HUDEP-2 (cell line): ENCODE results near the gene NXN.
"Not testable (repeated sequence)": the region's sequence is repeated elsewhere in the genome, so short reads cannot be mapped to it uniquely, and the experiment has no call there.

Experiments used
- DNase-seq, 76 experiments: peaks; one replicate each; lab custom pipeline; 2025; ENCODE audit not compliant: unreplicated experiment in 76 of 76; lab: John Stamatoyannopoulos, UW

The NXN gene

DNA sequence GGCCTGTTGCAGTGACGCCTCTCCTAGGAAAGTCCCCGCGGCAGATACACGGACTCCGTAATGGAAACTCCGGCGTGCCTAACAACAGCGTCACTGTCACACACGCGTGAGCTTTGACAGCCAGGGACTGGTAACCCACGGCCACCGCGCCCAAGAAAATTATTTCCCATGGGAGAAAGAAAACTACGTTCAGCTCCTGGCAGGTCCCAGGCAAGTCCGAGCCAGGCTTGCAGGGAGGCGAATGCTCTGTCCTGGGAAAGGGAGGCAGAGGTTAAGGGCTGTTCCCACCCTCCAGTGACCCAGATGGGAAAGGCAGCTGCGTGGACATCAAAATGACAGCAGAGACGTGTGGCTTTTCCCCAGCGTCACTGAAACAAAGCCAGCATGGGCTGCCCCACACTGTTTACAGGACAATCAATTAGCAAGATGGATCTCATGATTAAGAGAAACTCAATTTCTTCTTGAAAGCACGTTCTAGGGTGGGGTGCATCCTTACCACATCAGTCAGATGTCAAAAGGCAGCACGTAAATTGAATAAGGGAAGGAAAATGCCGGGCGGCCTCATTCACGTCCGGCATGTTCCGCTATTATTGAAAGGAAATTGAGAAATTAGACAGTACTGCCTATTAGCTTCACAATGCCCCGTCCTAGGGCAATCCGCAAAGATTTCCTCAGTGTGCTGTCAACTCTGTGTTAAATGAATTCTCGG, 82.5 kb downstream of the NXN start:
- DNase-seq: no peak

DNA sequence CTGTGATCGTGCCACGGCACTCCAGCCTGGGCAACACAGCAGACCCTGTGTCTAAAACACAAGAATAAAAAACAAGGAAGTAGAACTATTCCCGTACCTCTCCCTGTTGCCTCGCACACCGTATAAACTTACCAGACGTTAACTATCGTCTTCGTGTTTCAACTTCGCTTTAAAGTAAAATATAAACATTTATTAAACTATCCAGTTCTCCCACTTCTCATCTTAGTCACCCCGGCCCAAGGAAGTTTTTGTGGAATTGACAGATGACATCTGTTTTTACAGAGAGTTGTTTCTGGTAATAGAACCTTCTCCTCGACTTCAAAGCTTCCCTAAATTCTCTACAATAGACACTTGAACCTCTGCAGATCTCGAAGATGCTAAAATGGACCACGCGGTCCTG, 83.1 kb downstream of the NXN start:
- no peak for DNase-seq

DNA sequence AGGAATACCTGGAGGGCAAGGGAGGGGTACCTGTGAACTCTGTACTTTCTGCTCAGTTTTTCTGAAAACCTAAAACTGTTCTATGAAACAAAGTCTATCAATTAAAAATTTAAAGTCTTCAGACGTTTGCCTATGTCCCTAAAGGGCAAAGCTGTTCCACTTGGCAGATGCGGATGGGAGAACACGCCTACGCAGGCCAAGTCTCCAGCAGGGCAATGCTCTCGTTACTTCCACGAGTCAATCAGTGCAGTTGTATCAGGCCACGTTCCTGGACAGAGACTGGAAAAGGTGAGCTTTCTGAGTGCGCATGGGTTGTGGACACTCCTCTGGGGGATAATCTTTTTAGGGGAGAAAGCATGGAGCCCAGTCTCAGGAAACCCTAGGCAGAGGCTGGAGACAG, 86.6 kb downstream of the NXN start:
- no peak for DNase-seq

- no peak for DNase-seq
Observed at GRCh38 chr17:888998-889441, 90.6 kb downstream of the NXN start.

DNA sequence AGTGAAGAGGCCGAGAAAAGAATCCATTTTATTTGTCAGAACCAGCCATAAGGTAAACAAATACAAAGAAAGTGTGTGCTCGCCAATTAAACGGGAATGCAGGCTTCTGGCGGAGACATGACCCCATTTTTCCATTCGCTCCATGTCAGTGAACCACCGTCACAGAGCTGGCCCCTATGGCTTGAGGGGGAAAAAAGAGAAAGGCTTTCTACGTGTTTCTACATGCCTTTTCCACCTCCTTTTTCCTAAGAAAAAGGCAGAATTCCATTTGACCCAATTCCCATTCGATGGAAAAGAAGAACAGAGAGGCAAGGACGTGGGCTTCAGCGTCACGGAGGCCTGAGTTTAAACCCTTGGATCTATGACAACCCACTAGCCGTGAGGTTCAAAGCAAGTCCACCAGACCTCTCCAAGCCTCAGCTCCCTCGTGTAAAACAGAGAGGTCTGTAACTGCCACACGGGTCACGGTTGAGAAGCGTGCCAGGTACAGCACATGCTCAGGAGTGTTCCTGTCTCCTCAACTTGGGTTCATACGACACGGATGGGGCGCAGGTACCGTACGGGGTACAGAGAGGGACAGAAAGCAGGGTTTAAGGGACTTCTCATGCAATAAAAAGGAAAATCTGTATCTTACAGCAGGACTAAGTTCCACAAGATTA, 91.9 kb downstream of the NXN start:
- DNase-seq: no peak

GRCh38 chr17:885971-886571, 93.5 kb downstream of the NXN start:
- no peak for DNase-seq

DNA sequence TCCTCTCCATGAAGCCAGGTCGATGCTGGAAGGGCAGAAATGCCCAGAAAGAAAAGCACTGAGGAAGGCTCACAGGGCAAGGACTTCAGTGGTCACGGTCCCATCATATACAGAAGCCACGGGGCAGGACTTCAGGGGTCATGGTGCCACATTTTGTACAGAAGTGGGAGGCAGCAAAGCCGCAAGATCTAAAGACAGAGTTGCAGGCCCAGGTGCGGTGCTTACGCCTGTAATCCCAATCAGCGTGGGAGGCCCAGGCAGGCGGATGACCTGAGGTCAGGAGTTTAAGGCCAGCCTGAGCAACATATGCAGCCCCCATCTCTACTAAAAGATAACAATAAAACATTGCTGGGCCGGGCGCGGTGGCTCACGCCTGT, 96.0 kb downstream of the NXN start:
- no peak for DNase-seq

DNA sequence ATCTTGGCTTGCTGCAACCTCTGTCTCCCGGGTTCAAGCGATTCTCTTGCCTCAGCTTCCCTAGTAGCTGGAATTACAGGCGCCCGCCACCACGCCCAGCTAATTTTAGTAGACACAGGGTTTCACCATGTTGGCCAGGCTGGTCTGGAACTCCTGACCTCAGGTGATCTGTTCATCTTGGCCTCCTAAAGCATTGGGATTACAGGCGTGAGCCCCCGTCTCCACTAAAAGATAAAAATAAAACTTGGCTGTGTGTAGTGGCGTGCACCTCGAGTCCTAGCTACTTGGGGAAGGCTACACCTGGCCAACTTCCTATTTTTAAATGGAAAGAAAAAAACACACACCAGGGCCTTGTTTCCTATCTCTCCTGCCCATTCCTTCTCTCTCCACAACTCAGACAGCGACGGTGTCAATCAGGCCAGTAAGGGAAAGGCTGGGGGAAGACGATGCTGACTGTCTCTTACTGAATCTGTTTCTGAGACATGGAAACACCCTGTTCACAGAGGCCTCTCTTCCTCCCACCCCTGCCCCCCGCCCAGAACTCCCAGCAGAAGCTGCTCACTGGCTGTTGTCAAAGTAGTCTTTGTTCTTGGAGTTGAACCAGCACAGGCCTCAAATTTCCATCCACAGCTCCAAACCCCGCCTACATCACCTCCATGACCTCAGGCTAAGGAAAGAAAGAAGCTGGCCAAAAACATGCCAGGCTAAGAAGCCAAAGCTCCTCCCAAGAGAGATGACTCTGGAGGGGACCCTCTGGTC, 96.6 kb downstream of the NXN start:
- DNase-seq: no peak

GRCh38 chr17:881778-882177, 97.8 kb downstream of the NXN start:
- DNase-seq: no peak

DNA sequence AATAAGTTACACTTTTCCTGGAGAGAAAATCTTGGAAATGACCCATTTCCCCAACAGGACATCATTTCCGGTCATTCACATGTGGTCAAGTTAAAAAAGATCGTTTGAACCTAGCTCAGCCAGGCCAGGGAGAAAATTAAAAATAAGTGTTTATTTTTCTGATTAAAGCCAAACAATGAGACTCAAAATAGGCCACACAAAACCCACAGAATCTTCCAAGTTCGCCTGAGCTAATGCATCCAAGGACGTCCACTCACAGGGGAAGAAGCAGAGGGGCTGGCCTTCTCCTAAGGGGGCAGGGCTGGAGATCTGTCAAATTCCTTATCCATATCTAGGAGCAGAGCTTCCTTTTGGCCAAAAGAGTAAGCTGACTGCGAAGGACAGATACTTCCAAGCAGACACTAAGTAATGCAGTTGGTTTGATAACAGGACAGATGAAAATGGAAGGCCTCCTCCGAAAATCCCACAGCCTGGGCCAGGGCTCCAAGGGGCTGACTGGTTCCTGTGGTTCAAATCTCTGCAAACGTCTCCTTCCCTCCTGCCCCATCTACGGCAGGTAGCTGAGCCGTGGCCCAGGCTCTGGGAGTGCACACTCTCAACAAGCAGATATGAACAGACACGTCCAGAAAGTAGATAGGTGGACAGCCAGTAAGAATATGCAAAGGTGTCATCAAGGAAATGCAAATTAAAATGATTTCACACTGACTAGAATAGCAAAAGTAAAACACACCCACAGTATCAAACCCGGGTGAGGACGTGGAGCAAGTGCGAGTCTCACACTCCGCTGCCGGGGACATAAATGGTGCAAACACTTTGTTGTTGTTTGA, 98.9 kb downstream of the NXN start:
- DNase-seq: no peak

- DNase-seq: peak in 72 of 76 experiments; percentile 15 to 84 (median 62)
Observed at GRCh38 chr17:879546-880442, 99.8 kb downstream of the NXN start.

- no peak for DNase-seq
Observed at GRCh38 chr17:877630-878029, 101.9 kb downstream of the NXN start.

GRCh38 chr17:876272-876671, 103.3 kb downstream of the NXN start:
- no peak for DNase-seq

- not testable (repeated sequence) for DNase-seq
Observed at GRCh38 chr17:874590-874989, 105.0 kb downstream of the NXN start.

GRCh38 chr17:872855-873254, 106.7 kb downstream of the NXN start:
- DNase-seq: no peak

- no peak for DNase-seq
Observed at GRCh38 chr17:871751-872519, 107.6 kb downstream of the NXN start.

- no peak for DNase-seq
Observed at GRCh38 chr17:869567-870525, 109.7 kb downstream of the NXN start.

GRCh38 chr17:869086-869485, 110.5 kb downstream of the NXN start:
- no peak for DNase-seq
